Measurements from ENCODE around the gene KCTD17. TPM values are rescaled to one million over a fixed set of nuclear protein-coding genes. Genes with fewer than 3 reads are reported as not detected.
A peak's percentile ranks its signal among the peaks of the same experiment; 100 is the strongest.

KCTD17 gene
- total RNA-seq, 2 experiments from 2014 or later: 22.6 to 23.1 TPM

DNA sequence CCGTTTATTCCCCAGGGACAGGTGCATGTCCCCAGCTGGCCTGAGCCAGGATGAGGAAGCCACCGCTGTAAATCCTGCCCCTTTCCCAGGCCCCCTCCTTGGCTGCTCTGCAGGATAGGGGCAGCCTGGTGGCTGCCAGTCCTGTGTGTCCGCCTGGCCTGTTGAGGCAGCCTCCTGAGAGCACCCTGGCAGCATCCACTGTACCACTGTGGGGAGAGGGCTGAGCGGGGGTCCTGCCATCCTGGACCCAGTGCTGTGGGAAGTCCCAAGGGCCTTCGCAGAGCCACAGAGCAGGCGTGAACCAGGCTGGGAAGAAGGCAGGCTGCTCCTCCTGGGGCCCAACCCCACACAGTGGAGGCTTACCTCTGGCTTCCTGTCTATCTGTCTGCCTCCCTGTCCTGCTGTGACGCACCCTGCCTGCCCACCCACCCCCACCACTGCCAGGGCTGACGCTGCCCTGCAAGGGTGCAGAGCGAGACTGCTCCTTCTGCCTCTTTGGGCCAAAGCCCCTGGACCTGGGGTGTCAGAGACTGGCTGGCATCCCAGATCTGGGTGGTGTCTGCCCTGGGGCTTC lies 8.4 kb downstream of the KCTD17 start:
- intact Hi-C loops (cut with micrococcal nuclease): no loop called here
- peaks cover 8% of the 10 kb centered on the region for H3K36me3 Mint-ChIP-seq (ENCODE audit: low read depth)
- DNase-seq: peak; percentile 18
- CTCF ChIA-PET: no interaction called here
- H3K9me3 Mint-ChIP-seq: no peaks in the 10 kb centered on the region
- H3K4me3 Mint-ChIP-seq: no peak overlapping the region
- H3K4me1 Mint-ChIP-seq (ENCODE audit: low read depth): peaks cover 25% of the 10 kb centered on the region
- H3K27ac Mint-ChIP-seq: no peak overlapping the region
- no peaks in the 10 kb centered on the region for H3K27me3 Mint-ChIP-seq (ENCODE audit: low read depth)

DNA sequence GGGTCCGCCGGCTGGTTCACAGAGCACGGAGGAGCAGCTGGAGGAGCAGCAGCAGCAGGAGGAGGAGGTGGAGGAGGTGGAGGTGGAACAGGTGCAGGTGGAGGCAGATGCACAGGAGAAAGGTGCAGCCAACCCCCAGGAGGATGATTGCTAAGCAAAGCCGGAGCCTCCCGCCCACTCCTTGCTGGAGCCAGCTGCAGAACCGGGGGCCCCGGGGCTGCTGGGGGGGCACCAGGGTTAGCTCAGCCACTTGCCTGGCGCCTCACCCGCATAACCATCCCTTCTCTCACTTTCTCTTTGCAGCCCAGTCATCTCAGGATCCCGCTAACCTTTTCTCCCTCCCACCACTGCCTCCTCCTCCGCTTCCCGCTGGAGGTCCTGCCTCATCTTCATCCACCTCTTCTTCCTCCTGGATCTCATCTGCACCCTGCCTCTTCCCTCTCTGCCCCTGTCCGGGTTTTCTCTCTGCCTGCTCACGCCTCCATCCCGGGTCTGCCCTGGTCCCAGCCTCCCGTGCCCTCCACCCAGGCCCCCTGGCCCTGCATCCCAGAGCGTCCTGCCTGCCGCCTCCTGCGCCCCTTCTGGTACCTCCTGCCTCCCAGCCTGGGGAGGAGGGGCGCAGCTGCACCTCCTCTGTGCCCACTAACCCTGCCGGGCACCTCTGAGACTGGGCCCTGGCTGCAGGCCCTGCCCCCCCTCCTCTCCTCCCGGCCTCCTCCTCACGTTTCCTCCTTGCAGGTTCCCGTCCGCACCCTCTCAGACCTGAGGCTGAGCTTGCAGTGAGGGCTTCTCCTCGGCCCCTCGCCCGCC lies 9.5 kb downstream of the KCTD17 start:
- DNase-seq: peak; percentile 70
- intact Hi-C loops (cut with micrococcal nuclease): no loop called here
- Mint-ChIP-seq H3K27me3 (ENCODE audit: low read depth) (no peaks in the 10 kb centered on the region), H3K27ac (peak overlapping the region; percentile 30), H3K4me3 (no peak overlapping the region), H3K9me3 (no peaks in the 10 kb centered on the region), H3K4me1 (ENCODE audit: low read depth) (peaks cover 25% of the 10 kb centered on the region), H3K36me3 (ENCODE audit: low read depth) (peaks cover 7% of the 10 kb centered on the region)
- CTCF ChIA-PET: no interaction called here

DNA sequence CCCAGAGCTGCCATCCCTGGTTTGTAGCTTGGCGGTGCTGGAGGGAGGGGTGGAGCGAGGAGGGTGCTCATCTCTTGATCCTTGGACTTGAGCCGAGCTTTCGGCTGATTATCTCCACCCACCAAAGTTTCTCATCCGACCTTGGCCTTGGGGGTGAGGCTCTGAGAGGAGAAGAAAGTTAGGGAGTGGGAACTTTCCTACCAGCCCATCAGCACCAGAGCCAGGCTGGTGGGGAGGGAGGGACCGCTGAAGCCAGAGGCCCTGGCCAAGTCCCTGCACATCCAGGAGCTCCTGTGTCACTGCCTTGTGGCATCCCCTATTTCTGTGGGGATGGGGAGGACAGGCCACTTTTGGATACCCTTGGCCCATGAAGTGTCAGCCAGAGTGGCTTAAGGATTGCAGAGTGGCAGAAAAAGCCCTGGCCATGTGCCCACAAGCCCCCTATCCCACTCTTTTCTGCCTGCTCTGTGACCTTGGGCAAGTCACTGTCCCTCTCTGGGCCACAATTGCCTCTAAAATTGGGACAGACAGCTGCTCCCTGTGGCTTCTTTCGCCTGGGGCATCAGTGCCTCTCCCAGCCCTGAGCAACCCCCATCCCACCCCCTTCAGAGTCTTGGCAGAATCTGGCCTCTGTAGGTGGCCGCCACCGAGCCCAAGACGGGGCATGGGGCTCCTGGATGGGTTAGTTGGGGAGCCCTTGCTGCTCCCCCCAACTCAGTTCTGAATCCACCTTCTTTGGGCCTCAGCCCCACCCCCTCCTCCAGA lies 10.3 kb downstream of the KCTD17 start:
- H3K4me3 Mint-ChIP-seq: no peak overlapping the region
- peaks cover 25% of the 10 kb centered on the region for H3K4me1 Mint-ChIP-seq (ENCODE audit: low read depth)
- no peak for DNase-seq
- no peaks in the 10 kb centered on the region for H3K9me3 Mint-ChIP-seq
- H3K36me3 Mint-ChIP-seq (ENCODE audit: low read depth): peaks cover 4% of the 10 kb centered on the region
- CTCF ChIA-PET: no interaction called here
- no peak overlapping the region for H3K27ac Mint-ChIP-seq
- intact Hi-C loops (cut with micrococcal nuclease): no loop called here
- H3K27me3 Mint-ChIP-seq (ENCODE audit: low read depth): no peaks in the 10 kb centered on the region

DNA sequence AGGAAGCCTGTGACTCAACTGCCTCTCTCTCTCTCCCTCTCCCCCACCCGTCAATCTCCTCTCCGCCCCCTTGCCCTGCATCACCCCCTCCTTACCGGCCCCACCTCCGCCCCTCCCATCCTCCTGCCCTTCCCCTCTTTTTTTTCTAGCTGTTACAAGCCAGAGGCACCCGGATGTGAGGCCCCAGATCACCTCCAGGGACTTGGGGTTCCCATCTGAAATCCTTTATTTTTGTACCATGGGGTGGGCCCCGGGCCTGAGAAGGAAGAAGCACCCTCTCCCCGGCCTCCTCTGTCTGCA lies 10.8 kb downstream of the KCTD17 start:
- CTCF ChIA-PET: no interaction called here
- intact Hi-C loops (cut with micrococcal nuclease): no loop called here
- H3K4me1 Mint-ChIP-seq (ENCODE audit: low read depth): peaks cover 25% of the 10 kb centered on the region
- H3K9me3 Mint-ChIP-seq: no peaks in the 10 kb centered on the region
- no peak overlapping the region for H3K4me3 Mint-ChIP-seq
- H3K36me3 Mint-ChIP-seq (ENCODE audit: low read depth): peaks cover 2% of the 10 kb centered on the region
- peak; percentile 18 for DNase-seq
- H3K27ac Mint-ChIP-seq: no peak overlapping the region
- H3K27me3 Mint-ChIP-seq (ENCODE audit: low read depth): peaks cover 3% of the 10 kb centered on the region

DNA sequence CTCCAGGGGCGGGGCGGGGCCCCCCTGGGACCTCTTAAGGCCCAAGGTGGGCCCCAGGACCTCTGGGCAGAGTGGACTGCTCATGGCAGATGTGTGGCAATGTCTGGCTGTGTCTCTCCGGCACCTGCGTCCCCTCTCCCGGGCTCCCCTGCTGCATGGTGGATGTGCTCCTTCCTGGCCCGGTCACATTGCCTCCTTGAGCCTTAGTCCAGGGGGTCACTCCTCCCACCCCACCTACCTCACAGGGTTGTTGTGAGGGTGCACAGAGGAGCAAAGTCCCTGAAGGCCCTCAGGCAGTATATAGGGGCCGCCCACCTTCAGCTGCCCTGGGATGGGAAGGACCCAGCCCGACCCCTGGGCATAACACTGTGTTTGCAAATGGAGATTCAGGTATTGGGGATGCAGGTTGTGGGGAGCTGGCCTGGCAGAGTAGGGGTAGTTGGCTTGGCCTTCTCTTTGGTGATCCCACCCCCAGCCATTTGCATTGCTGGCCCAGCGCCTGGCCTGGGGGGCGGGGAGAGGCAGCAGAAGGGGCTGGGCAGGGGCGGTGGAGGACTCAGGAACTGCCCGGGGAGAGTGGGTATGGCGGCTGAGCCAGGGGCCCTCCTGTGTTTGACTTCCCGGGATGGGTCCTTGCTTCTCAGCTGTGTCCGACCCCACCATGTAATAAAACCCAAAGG lies 11.3 kb downstream of the KCTD17 start:
- CTCF ChIA-PET: no interaction called here
- peaks cover 25% of the 10 kb centered on the region for H3K4me1 Mint-ChIP-seq (ENCODE audit: low read depth)
- H3K36me3 Mint-ChIP-seq (ENCODE audit: low read depth): peaks cover 2% of the 10 kb centered on the region

DNA sequence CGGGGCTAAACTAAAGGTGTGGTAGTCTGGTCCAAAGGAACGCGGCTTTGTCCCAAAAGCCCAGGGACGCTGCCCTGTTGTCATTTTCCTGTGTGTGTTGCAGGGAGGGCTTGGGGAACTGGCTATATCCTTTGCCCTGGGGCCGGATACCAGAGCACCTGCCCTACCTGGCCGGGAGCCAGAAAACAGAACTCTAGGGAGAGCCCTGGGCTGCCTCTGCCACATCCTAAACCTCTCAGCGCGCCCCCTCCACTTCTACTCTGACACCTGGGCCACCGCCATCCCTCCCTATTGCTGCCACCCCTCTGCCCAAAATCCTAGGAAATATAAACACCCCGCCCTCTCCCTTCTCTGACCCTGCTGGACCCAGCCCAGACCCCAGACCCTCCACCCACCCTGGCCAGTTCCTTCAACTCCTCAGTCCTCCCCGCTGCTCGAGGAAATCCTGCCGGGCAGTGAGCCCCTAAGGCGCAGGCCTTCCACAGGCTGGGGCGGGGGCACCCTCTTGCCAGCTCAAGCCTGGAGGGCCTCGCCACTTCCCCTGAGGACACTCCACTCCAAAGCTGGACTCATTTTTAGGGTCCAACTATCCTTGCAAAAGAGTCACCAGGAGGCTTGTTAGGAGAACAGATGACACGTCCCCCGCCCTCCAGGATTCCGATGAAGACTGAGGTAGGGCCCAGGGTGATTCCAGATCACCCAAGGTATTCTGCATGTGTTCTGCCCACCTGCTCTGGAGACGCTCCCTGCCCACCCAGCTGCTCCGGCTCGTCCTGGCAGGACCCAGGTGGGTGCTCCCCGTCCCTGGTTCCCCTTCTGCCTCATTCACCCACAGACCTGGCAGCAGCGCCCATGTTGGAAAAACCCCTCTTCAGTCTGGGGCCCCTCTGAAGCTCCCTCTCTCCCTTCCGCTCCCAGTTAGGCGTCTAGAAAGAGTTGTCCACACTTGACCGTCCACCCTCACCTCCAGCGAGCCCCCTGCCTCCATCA lies 12.2 kb downstream of the KCTD17 start:
- Mint-ChIP-seq H3K27me3 (ENCODE audit: low read depth) (peaks cover 12% of the 10 kb centered on the region), H3K4me3 (no peak overlapping the region), H3K36me3 (ENCODE audit: low read depth) (peaks cover 2% of the 10 kb centered on the region), H3K4me1 (ENCODE audit: low read depth) (peaks cover 25% of the 10 kb centered on the region), H3K9me3 (no peaks in the 10 kb centered on the region), H3K27ac (no peak overlapping the region)
- peak; percentile 21 for DNase-seq
- CTCF ChIA-PET: no interaction called here
- intact Hi-C loops (cut with micrococcal nuclease): no loop called here

More for the DNA sequence above, 11.3 kb downstream of the KCTD17 start:
- peaks cover 5% of the 10 kb centered on the region for H3K27me3 Mint-ChIP-seq (ENCODE audit: low read depth)
- intact Hi-C loops (cut with micrococcal nuclease): no loop called here
- H3K9me3 Mint-ChIP-seq: no peaks in the 10 kb centered on the region
- no peak overlapping the region for H3K4me3 Mint-ChIP-seq
- no peak overlapping the region for H3K27ac Mint-ChIP-seq
- no peak for DNase-seq

DNA sequence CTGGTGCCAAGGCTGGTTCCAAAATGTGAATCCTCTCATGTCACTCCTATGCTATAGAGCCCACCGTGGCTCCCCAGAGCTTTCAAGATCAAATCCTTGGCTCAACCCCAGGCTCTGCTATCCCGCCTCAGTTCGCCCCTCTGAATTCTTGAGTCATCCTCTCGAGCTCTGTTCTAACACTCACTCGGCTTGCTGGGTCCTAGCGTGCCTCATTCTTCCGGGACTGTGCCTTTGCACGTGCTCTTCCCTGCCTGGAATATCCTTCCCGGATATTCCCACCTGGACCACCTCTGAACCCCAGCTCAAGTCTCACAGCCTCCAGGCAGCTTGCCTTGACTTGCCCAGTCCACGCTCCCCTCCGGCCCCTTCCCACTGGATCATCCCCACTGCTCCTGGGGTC lies 13.0 kb downstream of the KCTD17 start:
- no peak overlapping the region for H3K27ac Mint-ChIP-seq
- H3K36me3 Mint-ChIP-seq (ENCODE audit: low read depth): peaks cover 2% of the 10 kb centered on the region

DNA sequence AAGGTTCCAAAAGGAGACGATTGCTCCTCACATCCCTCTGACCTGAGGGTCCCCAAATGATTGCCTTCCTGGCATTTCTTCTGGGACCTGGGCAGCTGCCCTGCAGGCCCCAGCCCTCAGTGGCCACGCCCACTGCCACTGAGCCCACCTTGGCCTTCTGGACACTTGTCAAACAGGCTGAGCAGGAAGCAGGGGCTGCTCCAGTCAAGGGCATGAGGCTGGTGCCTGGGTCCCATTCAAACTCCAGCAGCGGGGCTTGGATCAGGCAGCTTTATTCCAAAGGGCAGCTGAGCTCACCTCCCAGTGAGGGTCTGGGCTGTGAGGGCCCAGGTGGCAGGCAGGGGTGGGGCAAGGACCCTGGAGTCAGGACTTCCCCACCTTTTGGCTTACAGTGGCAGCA lies 13.6 kb downstream of the KCTD17 start:
- Mint-ChIP-seq H3K36me3 (ENCODE audit: low read depth) (peaks cover 2% of the 10 kb centered on the region), H3K9me3 (no peaks in the 10 kb centered on the region), H3K27me3 (ENCODE audit: low read depth) (peaks cover 22% of the 10 kb centered on the region), H3K4me1 (ENCODE audit: low read depth) (peaks cover 20% of the 10 kb centered on the region), H3K4me3 (no peak overlapping the region), H3K27ac (no peak overlapping the region)
- CTCF ChIA-PET: interaction anchor here (0.6 to 1.1 kb wide), 2 partner anchors 12 to 119 kb away, joined by 3 read pairs; no protein-coding TSS in a partner anchor
- intact Hi-C loops (cut with micrococcal nuclease): no loop called here
- DNase-seq: no peak

More for the DNA sequence above, 13.0 kb downstream of the KCTD17 start:
- CTCF ChIA-PET: no interaction called here
- peaks cover 25% of the 10 kb centered on the region for H3K4me1 Mint-ChIP-seq (ENCODE audit: low read depth)
- no peaks in the 10 kb centered on the region for H3K9me3 Mint-ChIP-seq
- no peak for DNase-seq
- intact Hi-C loops (cut with micrococcal nuclease): no loop called here
- H3K27me3 Mint-ChIP-seq (ENCODE audit: low read depth): peaks cover 16% of the 10 kb centered on the region
- no peak overlapping the region for H3K4me3 Mint-ChIP-seq

DNA sequence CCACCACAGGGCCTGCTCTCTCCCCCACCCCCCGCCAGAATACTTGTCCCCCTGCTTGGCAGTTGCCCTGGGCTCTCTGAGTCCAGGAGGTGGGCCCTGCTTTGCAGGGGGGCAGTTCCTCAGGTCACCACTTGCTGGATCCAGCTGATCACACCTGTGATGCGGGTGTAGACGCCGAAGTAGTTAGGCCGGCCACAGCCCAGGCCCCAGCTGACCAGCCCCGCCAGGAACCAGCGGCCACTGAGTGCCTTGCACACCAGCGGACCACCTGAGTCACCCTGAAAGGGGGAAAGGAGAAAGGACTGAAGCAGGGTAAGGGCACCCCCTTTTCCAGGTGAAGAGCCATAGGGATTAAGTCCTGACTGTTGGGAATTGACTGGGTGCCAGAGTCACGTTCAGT lies 14.4 kb downstream of the KCTD17 start:
- Mint-ChIP-seq H3K4me3 (no peak overlapping the region), H3K27me3 (ENCODE audit: low read depth) (peaks cover 27% of the 10 kb centered on the region), H3K36me3 (ENCODE audit: low read depth) (peaks cover 2% of the 10 kb centered on the region), H3K27ac (no peak overlapping the region), H3K9me3 (no peaks in the 10 kb centered on the region), H3K4me1 (ENCODE audit: low read depth) (peaks cover 14% of the 10 kb centered on the region)
- CTCF ChIA-PET: interaction anchor here (1.1 kb wide), 1 partner anchor 11 kb away, joined by 3 read pairs; no protein-coding TSS in a partner anchor
- intact Hi-C loops (cut with micrococcal nuclease): no loop called here
- no peak for DNase-seq

DNA sequence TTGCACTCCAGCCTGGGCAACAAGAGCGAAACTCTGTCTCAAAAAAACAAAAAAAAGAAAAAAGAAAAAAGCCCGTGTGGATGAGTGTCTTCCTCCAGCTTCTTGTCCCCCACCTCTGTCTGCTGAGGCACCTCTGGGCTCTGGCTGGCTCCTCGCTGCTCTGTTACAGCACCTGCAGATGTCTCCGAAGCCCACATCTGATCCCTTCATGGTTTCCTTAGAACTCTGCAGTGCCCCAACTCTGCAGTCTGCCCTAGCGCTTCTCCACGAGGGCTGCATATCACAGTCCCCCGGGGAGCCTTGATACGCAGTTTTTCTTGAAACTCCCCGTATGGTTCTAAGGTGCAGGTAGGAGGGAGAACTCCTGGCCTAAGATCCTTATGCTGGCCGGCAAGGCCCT lies 15.9 kb downstream of the KCTD17 start:
- CTCF ChIA-PET: no interaction called here
- Mint-ChIP-seq H3K9me3 (no peaks in the 10 kb centered on the region), H3K27ac (no peak overlapping the region), H3K4me1 (ENCODE audit: low read depth) (peaks cover 6% of the 10 kb centered on the region), H3K27me3 (ENCODE audit: low read depth) (peaks cover 27% of the 10 kb centered on the region), H3K36me3 (ENCODE audit: low read depth) (peaks cover 2% of the 10 kb centered on the region), H3K4me3 (no peak overlapping the region)
- intact Hi-C loops (cut with micrococcal nuclease): no loop called here
- DNase-seq: no peak

DNA sequence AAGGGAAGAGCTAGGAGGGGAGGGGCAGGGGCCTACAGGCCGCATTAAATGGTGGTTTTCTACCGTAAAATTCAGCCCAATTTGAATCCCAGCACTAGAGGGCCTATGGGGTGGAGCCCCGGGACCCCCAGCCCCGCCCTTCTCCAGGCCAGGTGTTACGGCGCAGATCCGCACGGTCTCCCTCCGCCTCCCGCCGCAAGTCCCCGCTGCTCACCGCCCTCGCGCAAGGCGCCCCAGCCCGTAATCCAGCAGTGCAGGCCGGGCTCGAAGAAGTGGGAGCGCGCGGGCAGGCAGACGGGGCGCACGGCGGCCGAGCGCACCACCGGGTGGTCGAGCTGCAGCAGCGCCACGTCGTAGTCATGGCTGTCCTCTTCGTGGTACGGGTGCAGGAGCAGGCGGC lies 17.3 kb downstream of the KCTD17 start:
- peaks cover 27% of the 10 kb centered on the region for H3K27me3 Mint-ChIP-seq (ENCODE audit: low read depth)
- peaks cover 2% of the 10 kb centered on the region for H3K36me3 Mint-ChIP-seq (ENCODE audit: low read depth)
- no peak for DNase-seq
- no peak overlapping the region for H3K4me3 Mint-ChIP-seq
- intact Hi-C loops (cut with micrococcal nuclease): no loop called here
- H3K9me3 Mint-ChIP-seq: no peaks in the 10 kb centered on the region
- CTCF ChIA-PET: interaction anchor here (1.4 kb wide), 1 partner anchor 130 kb away, joined by 3 read pairs; no protein-coding TSS in a partner anchor
- no peaks in the 10 kb centered on the region for H3K4me1 Mint-ChIP-seq (ENCODE audit: low read depth)
- H3K27ac Mint-ChIP-seq: no peak overlapping the region

Data from activated naive CD4-positive, alpha-beta T cell treated with anti-CD3 and anti-CD28 coated beads for 36 hours (primary cell).